ENCODE data around the gene GUK1. TPM values are rescaled to one million over a fixed set of nuclear protein-coding genes. Genes with fewer than 3 reads are reported as not detected.
"Not testable (repeated sequence)": the region's sequence is repeated elsewhere in the genome, so short reads cannot be mapped to it uniquely, and the experiment has no call there.

GUK1 gene
- total RNA-seq, 1 experiment from 2014 or later = 294 TPM

- no peak for DNase-seq (ENCODE audit: low read depth)
These were observed 36.5 kb downstream of the GUK1 start for GRCh38 chr1:228176461-228177182.

GRCh38 chr1:228177183-228177475, 37.0 kb downstream of the GUK1 start:
- no peak for DNase-seq (ENCODE audit: low read depth)

GRCh38 chr1:228177721-228178710, 37.9 kb downstream of the GUK1 start:
- no peak for DNase-seq (ENCODE audit: low read depth)

GRCh38 chr1:228178737-228179684, 38.9 kb downstream of the GUK1 start:
- DNase-seq (ENCODE audit: low read depth) = no peak

GRCh38 chr1:228180271-228180958, 40.3 kb downstream of the GUK1 start:
- peak; percentile 19 for DNase-seq (ENCODE audit: low read depth)

GRCh38 chr1:228180959-228181644, 41.0 kb downstream of the GUK1 start:
- DNase-seq (ENCODE audit: low read depth) = no peak

GRCh38 chr1:228181645-228182034, 41.6 kb downstream of the GUK1 start:
- DNase-seq (ENCODE audit: low read depth) = no peak

- DNase-seq (ENCODE audit: low read depth) = no peak
These were observed 42.4 kb downstream of the GUK1 start for GRCh38 chr1:228182296-228183030.

- no peak for DNase-seq (ENCODE audit: low read depth)
These were observed 44.1 kb downstream of the GUK1 start for GRCh38 chr1:228184152-228184551.

GRCh38 chr1:228185641-228185965, 45.5 kb downstream of the GUK1 start:
- DNase-seq (ENCODE audit: low read depth) = no peak

- not testable (repeated sequence) for DNase-seq (ENCODE audit: low read depth)
These were observed 48.2 kb downstream of the GUK1 start for GRCh38 chr1:228188249-228188648.

- DNase-seq (ENCODE audit: low read depth) = no peak
These were observed 50.1 kb downstream of the GUK1 start for GRCh38 chr1:228190182-228190581.

GRCh38 chr1:228190778-228191177, 50.7 kb downstream of the GUK1 start:
- no peak for DNase-seq (ENCODE audit: low read depth)

- DNase-seq (ENCODE audit: low read depth) = no peak
These were observed 54.4 kb downstream of the GUK1 start for GRCh38 chr1:228194436-228194835.

- DNase-seq (ENCODE audit: low read depth) = no peak
These were observed 55.1 kb downstream of the GUK1 start for GRCh38 chr1:228194921-228195812.

GRCh38 chr1:228197555-228198147, 57.6 kb downstream of the GUK1 start:
- no peak for DNase-seq (ENCODE audit: low read depth)

Data from RPMI7951 (cell line).